Mucosa of descending colon (tissue), 3 donors: Measurements from ENCODE around the gene ATF3. TPM values are rescaled to one million over a fixed set of nuclear protein-coding genes. Genes with fewer than 3 reads are reported as not detected.

Experiments used
- ATAC-seq: fragments of 200-7000 bp; cut with Tn5 transposase; one replicate; pipeline ENCODE4 v1.9.1; 2020; ENCODE audit warnings: mild to moderate bottlenecking, moderate library complexity
- DNase-seq, 3 donors: peaks; one replicate each; pipeline ENCODE4 v3.0.0-alpha.2; 2020
- H3K36me3 ChIP-seq: fragments of 200-600 bp; one replicate; pipeline ENCODE4 v1.8.0; 2021; ENCODE audit warnings: low read depth, mild to moderate bottlenecking
- H3K4me1 ChIP-seq: fragments of 200-600 bp; one replicate; pipeline ENCODE4 v1.8.0; 2021; ENCODE audit warnings: low read depth, mild to moderate bottlenecking
- H3K4me3 ChIP-seq: fragments of 200-600 bp; one replicate; pipeline ENCODE4 v1.8.0; 2021; ENCODE audit warnings: mild to moderate bottlenecking
- H3K9me3 ChIP-seq: fragments of 200-600 bp; one replicate; pipeline ENCODE4 v1.8.0; 2021; ENCODE audit warnings: mild to moderate bottlenecking
- intact Hi-C, 2 donors: fragments of 100-400 bp; cut with DNase I in 1 of 2; cut with micrococcal nuclease in 1 of 2; formaldehyde crosslinking; loops; one replicate each; pipeline versions ENCODE4 v1.11.0 to v1.11.1; 2022; cut with DNase I, micrococcal nuclease
- total RNA-seq, 3 donors: library from RNA; stranded (reverse); fragmentation: NEBNext Ultra II Directional in 2 of 3; extraction: Animal tissue kit (Norgen Biotek cat#: 25700) in 2 of 3; gene quantifications; one replicate each; pipeline versions ENCODE4 v1.2.1 to v1.2.4, GENCODE V29; 2021 to 2023
- TF ChIP-seq, protein P1 (sequence below): fragments of 200-600 bp; IDR thresholded peaks from one replicate; pipeline ENCODE4 v1.8.0; 2022; ENCODE audit warnings: antibody characterized with exemption, mild to moderate bottlenecking
- donor health status: DM: no; HTN: no; CAD: no; lungs with moderate emphysema.
- donor health status: DM: no; HTN: no; CAD: no.
- donor health status: DM: no; HTN: yes; CAD: no.

The ATF3 gene
- total RNA-seq, 3 donors from 2014 or later = 20.2 to 121 (median 42.0) TPM

DNA sequence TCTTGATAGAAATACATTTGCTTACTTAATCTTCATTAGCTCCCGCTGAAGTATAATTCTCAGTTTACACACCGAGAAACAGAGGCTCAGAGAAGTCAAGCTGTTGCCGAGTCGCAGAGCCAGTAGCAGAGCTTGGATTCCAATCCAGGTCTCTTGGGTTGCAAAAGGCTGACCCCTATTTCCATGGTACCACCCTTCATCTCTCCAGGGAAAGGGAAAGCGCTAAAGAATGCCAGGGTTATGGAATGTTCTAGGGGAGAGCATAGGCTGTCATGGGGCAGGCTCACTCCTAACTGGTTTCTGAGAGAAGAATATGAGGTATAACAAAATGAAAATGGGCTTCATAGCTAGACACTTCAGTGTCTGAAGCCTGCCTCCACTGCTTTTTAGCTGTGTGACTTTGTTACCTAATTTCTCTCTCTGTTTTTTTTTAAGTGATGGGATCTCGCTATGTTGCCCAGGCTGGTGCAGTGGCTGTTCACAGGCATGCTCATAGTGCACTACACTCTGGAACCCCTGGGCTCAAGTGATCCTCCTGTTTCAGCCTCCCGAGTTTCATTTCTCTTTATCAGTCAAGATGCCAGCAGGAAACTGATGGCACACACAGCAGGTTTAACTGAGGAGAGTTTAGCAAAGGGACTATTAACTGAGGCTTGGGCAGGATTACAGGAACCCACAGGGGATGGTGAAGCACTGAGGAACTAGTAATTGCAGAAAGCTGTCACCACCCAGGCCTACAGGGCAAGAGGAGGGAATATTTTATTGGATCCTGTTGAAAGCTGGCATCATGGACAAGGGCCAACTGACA, 25.5 kb upstream of the ATF3 start:
- TF ChIP-seq, protein P1, sequence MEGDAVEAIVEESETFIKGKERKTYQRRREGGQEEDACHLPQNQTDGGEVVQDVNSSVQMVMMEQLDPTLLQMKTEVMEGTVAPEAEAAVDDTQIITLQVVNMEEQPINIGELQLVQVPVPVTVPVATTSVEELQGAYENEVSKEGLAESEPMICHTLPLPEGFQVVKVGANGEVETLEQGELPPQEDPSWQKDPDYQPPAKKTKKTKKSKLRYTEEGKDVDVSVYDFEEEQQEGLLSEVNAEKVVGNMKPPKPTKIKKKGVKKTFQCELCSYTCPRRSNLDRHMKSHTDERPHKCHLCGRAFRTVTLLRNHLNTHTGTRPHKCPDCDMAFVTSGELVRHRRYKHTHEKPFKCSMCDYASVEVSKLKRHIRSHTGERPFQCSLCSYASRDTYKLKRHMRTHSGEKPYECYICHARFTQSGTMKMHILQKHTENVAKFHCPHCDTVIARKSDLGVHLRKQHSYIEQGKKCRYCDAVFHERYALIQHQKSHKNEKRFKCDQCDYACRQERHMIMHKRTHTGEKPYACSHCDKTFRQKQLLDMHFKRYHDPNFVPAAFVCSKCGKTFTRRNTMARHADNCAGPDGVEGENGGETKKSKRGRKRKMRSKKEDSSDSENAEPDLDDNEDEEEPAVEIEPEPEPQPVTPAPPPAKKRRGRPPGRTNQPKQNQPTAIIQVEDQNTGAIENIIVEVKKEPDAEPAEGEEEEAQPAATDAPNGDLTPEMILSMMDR = no peak
- H3K4me1 ChIP-seq = no peaks in the 10 kb centered on the region
- no peak for DNase-seq
- intact Hi-C loops = no loop called here
- no peaks in the 10 kb centered on the region for H3K36me3 ChIP-seq
- no peaks in the 10 kb centered on the region for H3K9me3 ChIP-seq
- ATAC-seq = no peak
- no peak overlapping the region for H3K4me3 ChIP-seq

- intact Hi-C loops = no loop called here
- H3K9me3 ChIP-seq = no peaks in the 10 kb centered on the region
- DNase-seq = no peak
These were observed 24.9 kb upstream of the ATF3 start for GRCh38 chr1:212583643-212584042.

GRCh38 chr1:212584092-212584886, 24.3 kb upstream of the ATF3 start:
- intact Hi-C loops = no loop called here
- DNase-seq (no peak), ATAC-seq (no peak)
- Histone ChIP-seq H3K4me1 (no peaks in the 10 kb centered on the region), H3K36me3 (no peaks in the 10 kb centered on the region), H3K4me3 (no peak overlapping the region), H3K9me3 (no peaks in the 10 kb centered on the region)
- TF ChIP-seq, protein P1 = no peak

More at GRCh38 chr1:212583643-212584042, 24.9 kb upstream of the ATF3 start:
- no peaks in the 10 kb centered on the region for H3K4me1 ChIP-seq
- H3K4me3 ChIP-seq = no peak overlapping the region
- TF ChIP-seq, protein P1 = no peak
- ATAC-seq = no peak
- no peaks in the 10 kb centered on the region for H3K36me3 ChIP-seq

DNA sequence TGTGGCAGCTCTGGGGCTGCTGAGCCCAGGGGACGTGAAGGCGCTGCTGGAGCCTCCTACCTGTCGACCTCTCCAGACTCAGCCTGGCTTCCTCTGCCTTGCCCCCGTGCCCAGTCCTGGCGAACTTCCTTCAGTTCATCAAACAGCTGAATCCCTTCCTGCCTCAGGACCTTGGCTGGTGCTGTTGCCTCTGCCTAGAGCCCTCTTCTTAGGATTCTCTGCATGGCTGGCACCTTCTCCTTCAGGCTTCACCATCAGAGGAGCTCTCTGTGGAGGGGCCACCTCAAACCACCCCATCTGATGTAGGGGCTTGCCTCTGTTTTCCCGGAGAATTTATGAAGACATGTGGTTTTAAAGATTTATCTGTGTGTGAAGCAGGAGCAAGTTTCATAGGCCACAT, 23.4 kb upstream of the ATF3 start:
- Histone ChIP-seq H3K36me3 (no peaks in the 10 kb centered on the region), H3K9me3 (no peaks in the 10 kb centered on the region), H3K4me3 (no peak overlapping the region), H3K4me1 (no peaks in the 10 kb centered on the region)
- DNase-seq (no peak), ATAC-seq (no peak)
- intact Hi-C loops = no loop called here
- TF ChIP-seq, protein P1 = no peak

DNA sequence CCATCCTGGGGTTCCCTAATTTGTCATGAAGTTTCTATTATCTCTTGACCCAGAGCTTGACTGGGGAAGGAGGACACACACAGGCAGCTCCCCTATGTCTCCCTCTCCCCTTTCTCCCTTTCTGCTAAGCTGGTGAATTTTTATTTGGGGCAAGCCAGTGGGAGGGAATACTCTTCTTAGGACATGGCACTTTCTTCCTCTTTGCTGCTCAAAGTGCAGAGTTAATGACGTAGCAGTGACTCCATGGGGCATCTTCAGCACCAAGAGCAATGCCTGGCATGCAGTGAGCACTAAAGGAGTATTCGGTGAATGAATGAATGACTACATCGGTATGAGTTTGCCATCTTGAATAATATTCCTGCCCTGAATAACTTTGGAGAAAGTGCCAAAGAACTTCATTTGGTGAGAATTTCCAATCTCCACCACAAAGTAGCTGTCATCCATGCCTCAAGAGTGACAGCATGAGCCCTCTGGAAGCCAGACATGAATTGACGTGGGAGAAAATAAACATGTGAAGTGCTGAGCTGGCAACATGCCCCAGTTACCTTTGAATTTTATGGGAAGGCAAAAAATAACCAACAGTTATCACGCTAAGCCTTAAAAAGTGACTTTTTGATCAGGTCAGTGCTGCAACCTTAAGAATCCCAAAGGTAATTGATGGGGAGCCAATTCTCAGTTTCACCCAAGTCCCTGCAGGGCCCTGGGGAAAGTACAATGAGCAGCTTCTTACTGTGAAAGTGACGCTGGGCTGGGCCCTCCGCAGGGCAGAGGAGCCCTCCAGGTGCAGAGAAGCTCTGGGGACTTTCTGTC, 22.1 kb upstream of the ATF3 start:
- intact Hi-C loops = no loop called here
- H3K4me3 ChIP-seq = no peak overlapping the region
- no peaks in the 10 kb centered on the region for H3K36me3 ChIP-seq
- ATAC-seq = no peak
- no peaks in the 10 kb centered on the region for H3K4me1 ChIP-seq
- DNase-seq = no peak
- H3K9me3 ChIP-seq = no peaks in the 10 kb centered on the region
- TF ChIP-seq, protein P1 = no peak
